Osteoblast (primary cell): Measurements from ENCODE around the gene GLMN. TPM values are rescaled to one million over a fixed set of nuclear protein-coding genes. Genes with fewer than 3 reads are reported as not detected.

Source experiments
- DNase-seq: peaks from one replicate; pipeline ENCODE4 v3.0.0; 2011; ENCODE audit warnings: low spot score, mixed read lengths; ENCODE audit not compliant: insufficient read length; ENCODE audit errors: missing footprints
- H2AFZ ChIP-seq: 2 replicates; pipeline ENCODE4 v1.6.0; 2011; ENCODE audit warnings: mild to moderate bottlenecking, low read length
- H3K27ac ChIP-seq: 2 replicates; pipeline ENCODE4 v1.5.1; 2011; ENCODE audit warnings: mild to moderate bottlenecking, low read depth, low read length, moderate library complexity
- H3K27me3 ChIP-seq: 2 replicates; pipeline ENCODE4 v1.6.0; 2012; ENCODE audit warnings: mild to moderate bottlenecking, control low read depth, inconsistent platforms, low read length, moderate library complexity; ENCODE audit not compliant: insufficient read depth
- H3K36me3 ChIP-seq: 2 replicates; pipeline ENCODE4 v1.5.1; 2011; ENCODE audit warnings: mild to moderate bottlenecking, low read length, control low read depth, moderate library complexity; ENCODE audit not compliant: insufficient read depth
- H3K4me1 ChIP-seq: 2 replicates; pipeline ENCODE4 v1.5.1; 2011; ENCODE audit warnings: mild to moderate bottlenecking, low read length, control low read depth, moderate library complexity; ENCODE audit not compliant: insufficient read depth
- H3K4me2 ChIP-seq: 2 replicates; pipeline ENCODE4 v1.6.0; 2011; ENCODE audit warnings: mild to moderate bottlenecking, low read length; ENCODE audit not compliant: insufficient read depth
- H3K4me3 ChIP-seq: fragments of 200-600 bp; sonication (generic); 3 replicates; pipeline ENCODE4 v1.5.1; 2012; ENCODE audit warnings: mild to moderate bottlenecking, low read length, inconsistent platforms; ENCODE audit not compliant: insufficient read depth
- H3K79me2 ChIP-seq: 2 replicates; pipeline ENCODE4 v1.6.0; 2012; ENCODE audit warnings: mild to moderate bottlenecking, low read length, control low read depth, inconsistent platforms; ENCODE audit not compliant: insufficient read depth
- H3K9me3 ChIP-seq: 2 replicates; pipeline ENCODE4 v1.5.1; 2011; ENCODE audit warnings: low read depth, low read length, control low read depth
- H4K20me1 ChIP-seq: 2 replicates; pipeline ENCODE4 v1.6.0; 2012; ENCODE audit warnings: mild to moderate bottlenecking, low read length, control low read depth; ENCODE audit not compliant: insufficient read depth
- CTCF ChIP-seq: IDR thresholded peaks from 2 replicates; pipeline ENCODE4 v1.5.1; 2011; ENCODE audit warnings: mild to moderate bottlenecking, low read depth, low read length, moderate library complexity; ENCODE audit errors: extremely low read depth
- total RNA-seq: library from RNA; depleted of rRNA; stranded (reverse); fragments of >200 nt; gene quantifications from 2 replicates; pipeline ENCODE4 v1.2.3, GENCODE V29; 2012

The GLMN gene
- total RNA-seq, 1 donor, result 10.9 TPM

GRCh38 chr1:92327794-92328193, 29.0 kb upstream of the GLMN start:
- H3K4me1 ChIP-seq, result no peaks in the 10 kb centered on the region
- H3K79me2 ChIP-seq, result no peaks in the 10 kb centered on the region
- no peak overlapping the region for H2AFZ ChIP-seq
- H3K27me3 ChIP-seq, result no peaks in the 10 kb centered on the region
- no peak overlapping the region for H3K4me2 ChIP-seq
- DNase-seq, result no peak
- H3K9me3 ChIP-seq, result no peaks in the 10 kb centered on the region
- no peak overlapping the region for H3K4me3 ChIP-seq
- no peak for TF ChIP-seq CTCF
- peaks cover 22% of the 10 kb centered on the region for H3K36me3 ChIP-seq
- H3K27ac ChIP-seq, result no peak overlapping the region
- no peaks in the 10 kb centered on the region for H4K20me1 ChIP-seq

GRCh38 chr1:92326681-92327080, 27.9 kb upstream of the GLMN start:
- Histone ChIP-seq H2AFZ (no peak overlapping the region), H3K27ac (no peak overlapping the region), H4K20me1 (no peaks in the 10 kb centered on the region), H3K9me3 (no peaks in the 10 kb centered on the region), H3K79me2 (no peaks in the 10 kb centered on the region), H3K36me3 (peaks cover 22% of the 10 kb centered on the region), H3K4me2 (no peak overlapping the region), H3K4me3 (no peak overlapping the region), H3K4me1 (no peaks in the 10 kb centered on the region), H3K27me3 (no peaks in the 10 kb centered on the region)
- DNase-seq, result no peak
- no peak for TF ChIP-seq CTCF

DNA sequence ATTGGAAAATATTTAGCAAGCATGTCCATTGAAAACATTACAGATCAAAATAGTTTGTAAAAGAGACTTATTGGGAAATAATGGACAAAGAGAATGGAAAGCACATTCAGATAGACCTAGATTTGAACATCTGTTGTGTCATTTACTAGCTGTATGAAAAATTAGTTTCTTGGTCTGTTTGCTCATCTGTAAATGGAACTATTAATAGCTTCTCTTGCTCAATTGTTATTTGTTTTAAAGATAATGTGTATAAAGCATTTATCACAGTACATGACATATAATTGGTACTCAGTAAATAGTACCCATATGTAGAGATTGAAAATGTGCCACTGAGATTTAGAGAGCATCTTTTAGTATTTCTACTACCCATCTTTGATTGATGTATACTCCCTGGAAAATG, 26.0 kb upstream of the GLMN start:
- no peak for TF ChIP-seq CTCF

DNA sequence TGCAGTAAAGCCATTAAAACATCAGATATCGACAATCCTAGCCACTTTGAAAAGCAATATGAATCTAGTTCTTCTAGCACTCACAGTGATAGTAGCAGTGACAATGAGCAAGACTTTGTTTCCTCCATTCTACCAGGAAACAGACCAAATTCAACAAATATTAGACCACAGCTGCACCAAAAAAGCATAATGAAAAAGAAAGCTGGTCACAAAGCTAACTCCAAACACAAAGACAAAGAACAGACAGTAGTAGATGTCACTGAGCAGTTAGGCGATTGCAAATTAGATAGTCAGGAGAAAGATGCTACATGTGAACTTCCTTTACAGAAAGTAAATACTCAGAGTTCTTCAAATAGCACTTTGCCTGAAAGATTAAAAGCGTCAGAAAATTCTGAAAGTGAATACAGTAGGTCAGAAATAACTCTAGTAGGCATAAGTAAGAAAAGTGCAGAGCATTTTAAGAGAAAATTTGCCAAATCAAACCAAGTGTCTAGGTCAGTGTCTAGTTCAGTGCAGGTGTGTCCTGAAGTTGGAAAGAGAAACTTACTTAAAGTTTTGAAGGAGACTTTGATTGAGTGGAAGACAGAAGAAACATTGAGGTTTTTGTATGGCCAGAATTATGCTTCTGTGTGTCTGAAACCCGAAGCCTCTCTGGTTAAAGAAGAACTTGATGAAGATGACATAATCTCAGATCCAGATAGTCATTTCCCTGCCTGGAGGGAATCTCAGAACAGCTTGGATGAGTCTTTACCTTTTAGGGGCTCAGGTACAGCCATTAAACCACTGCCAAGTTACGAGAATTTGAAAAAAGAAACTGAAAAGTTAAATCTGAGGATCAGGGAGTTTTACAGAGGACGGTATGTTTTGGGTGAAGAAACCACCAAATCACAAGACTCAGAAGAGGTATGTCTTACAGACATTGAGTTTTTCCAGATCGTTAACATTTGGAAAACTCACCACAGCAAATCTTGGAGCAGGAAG, 25.0 kb upstream of the GLMN start:
- no peaks in the 10 kb centered on the region for H3K27me3 ChIP-seq
- H3K79me2 ChIP-seq, result no peaks in the 10 kb centered on the region
- H3K4me3 ChIP-seq, result no peak overlapping the region
- no peak overlapping the region for H3K4me2 ChIP-seq
- no peaks in the 10 kb centered on the region for H3K9me3 ChIP-seq
- H3K27ac ChIP-seq, result no peak overlapping the region
- TF ChIP-seq CTCF, result no peak
- no peaks in the 10 kb centered on the region for H3K4me1 ChIP-seq
- H4K20me1 ChIP-seq, result no peaks in the 10 kb centered on the region
- DNase-seq, result no peak
- H3K36me3 ChIP-seq, result peaks cover 22% of the 10 kb centered on the region
- H2AFZ ChIP-seq, result no peak overlapping the region

More for the DNA sequence above, 26.0 kb upstream of the GLMN start:
- H3K36me3 ChIP-seq, result peaks cover 22% of the 10 kb centered on the region
- no peak overlapping the region for H3K4me3 ChIP-seq
- DNase-seq, result no peak
- H3K79me2 ChIP-seq, result no peaks in the 10 kb centered on the region
- no peak overlapping the region for H3K27ac ChIP-seq
- H3K27me3 ChIP-seq, result no peaks in the 10 kb centered on the region
- H3K4me1 ChIP-seq, result no peaks in the 10 kb centered on the region
- no peak overlapping the region for H3K4me2 ChIP-seq
- H3K9me3 ChIP-seq, result no peaks in the 10 kb centered on the region
- no peak overlapping the region for H2AFZ ChIP-seq
- no peaks in the 10 kb centered on the region for H4K20me1 ChIP-seq
